VCaP (cell line): Measurements from ENCODE around the gene CSPG4.
"Not testable (repeated sequence)": the region's sequence is repeated elsewhere in the genome, so short reads cannot be mapped to it uniquely, and the experiment has no call there.

Source experiments
- H3K27ac ChIP-seq: fragments of 450-650 bp; 2 replicates; pipeline ENCODE4 v1.5.1; 2017
- CTCF ChIP-seq: fragments of 450-650 bp; conservative IDR thresholded peaks from 2 replicates; pipeline ENCODE4 v1.5.1; 2017; ENCODE audit warnings: mild to moderate bottlenecking, moderate library complexity

CSPG4 gene

GRCh38 chr15:75739791-75740190 is 27.1 kb upstream of the CSPG4 start:
- no peak overlapping the region for H3K27ac ChIP-seq
- TF ChIP-seq CTCF, result no peak

DNA sequence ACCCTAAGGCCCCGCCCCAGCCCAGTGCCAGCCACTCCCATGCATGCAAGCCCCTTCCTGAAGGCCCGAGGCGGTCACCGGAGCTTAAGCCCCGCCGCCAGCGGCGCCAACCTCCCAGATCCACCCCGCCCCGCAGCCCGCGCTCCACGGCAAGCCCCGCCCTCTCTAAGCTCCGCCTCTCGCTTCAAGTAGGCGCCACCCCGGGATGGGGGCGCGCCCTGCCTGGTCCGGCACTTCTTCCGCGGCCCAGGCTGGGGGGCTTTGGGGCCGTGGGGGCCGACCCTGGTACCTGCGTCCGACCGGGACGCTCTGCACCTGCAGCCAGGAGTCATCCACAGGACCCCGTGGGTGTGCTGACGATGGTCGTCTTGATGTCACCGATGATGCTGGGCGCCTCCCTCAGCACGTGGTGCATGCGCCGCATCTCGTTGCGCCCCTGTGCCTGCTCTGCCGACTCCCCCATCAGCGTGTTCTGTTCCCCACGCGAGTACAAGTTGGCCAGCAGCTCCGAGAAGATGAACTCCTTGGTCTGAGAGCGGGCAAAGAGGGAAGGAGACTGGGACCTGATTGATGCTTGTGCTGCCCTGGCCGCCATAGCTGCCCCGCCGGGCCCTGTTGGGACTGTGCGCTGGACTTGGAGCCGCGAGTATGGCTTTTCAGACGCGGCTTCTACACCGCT is 26.1 kb upstream of the CSPG4 start:
- H3K27ac ChIP-seq, result peak overlapping the region; percentile 65; the same call in 1 of the 2 replicates
- no peak for TF ChIP-seq CTCF

- TF ChIP-seq CTCF, result no peak
- H3K27ac ChIP-seq, result peak overlapping the region; percentile 65; the same call in 1 of the 2 replicates
Measured at GRCh38 chr15:75738014-75738646, 25.5 kb upstream of the CSPG4 start.

DNA sequence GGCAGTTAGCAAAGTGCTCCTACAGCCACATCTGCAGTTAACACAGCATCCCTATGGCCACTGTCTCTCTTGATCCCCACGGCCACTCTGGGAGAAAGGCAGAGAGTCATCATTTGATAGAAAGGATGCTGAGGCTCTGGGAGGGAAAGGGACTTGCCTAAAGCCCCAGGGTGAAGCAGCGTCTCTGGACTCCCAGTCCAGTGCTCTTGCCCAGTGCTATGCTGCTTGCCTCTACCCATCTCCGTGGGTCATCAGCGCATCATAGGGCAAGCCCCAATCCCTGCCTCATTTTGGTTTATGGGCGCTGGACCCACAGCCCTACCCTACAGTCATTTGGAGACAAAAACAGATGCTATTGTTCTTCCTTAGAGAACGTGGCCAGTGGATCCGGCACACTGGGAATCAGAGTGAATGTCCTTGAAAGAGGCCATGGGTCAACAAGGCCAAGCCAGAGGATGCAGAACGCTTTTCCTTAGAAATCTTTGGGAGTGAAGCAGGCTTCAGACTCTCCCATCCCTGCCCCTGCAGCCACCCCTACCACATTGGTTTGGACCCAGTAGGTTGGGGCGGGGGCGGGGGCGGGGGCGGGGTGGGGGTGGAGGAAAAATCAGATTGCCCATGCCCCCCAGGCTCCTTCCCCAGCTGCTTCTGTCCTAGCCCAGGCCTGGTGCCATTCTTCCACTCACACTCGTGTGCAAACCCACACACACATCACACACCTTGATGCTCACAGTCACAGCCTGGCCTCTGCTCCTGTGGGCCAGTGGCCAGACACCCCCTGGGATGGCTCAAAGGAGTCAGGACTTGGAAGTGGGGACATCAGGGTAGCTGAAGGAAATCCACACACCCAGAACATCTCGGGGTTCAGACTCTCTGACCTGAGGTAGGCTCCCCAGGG is 24.7 kb upstream of the CSPG4 start:
- H3K27ac ChIP-seq, result not testable (repeated sequence)

DNA sequence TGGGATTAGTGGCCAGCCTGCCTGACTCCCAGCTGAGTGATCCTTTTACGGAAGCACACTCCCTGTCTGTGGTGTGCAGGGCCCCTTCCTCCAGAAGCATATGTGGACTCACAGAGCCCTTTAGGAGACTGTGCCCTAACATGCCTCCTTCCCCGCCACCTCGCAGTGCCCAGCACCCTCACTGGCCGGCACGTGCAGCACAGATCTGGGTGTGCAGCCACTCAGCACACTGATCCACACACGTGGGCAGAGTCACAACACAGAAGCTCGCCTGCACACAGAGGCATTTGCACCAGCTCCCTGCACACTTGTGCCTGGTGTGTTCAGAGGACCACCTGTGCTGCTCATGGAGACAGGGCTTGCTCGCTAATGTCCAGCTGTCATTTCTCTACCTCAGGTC is 23.6 kb upstream of the CSPG4 start:
- no peak for TF ChIP-seq CTCF
- no peak overlapping the region for H3K27ac ChIP-seq

DNA sequence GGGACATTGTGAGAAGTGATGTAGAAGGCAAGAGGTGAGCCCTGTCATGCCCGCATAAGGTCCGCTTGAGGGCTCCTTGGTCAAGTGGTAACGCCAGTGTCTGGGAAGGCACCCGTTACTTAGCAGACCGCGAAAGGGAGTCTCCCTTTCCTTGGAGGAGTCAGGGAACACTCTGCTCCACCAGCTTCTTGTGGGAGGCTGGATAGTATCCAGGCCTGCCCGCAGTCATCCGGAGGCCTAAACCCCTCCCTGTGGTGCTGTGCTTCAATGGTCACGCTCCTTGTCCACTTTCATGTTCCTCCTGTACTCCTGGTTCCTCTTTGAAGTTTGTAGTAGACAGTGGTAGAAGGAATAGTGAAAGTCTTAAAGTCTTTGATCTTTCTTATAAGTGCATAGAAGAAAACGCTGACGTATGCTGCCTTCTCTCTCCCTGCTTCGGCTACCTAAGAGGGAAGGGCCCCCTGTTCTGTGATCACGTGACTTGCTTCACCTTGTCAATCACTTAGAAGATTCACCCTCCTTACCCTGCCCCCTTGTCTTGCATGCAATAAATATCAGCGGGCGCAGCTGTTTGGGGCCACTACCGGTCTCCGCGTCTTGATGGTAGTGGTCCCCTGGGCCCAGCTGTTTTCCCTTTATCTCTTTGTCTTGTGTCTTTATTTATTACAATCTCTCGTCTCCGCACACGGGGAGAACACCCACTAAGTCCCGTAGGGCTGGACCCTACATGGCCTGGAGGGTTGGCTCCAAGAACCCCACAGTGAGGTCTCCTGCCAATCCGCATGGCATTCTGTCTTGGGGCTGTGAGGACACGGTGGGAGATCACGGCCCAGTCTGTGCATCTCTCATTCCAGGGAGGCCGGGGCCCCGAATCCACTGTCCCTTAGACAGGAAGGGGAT is 22.5 kb upstream of the CSPG4 start:
- H3K27ac ChIP-seq, result not testable (repeated sequence)

DNA sequence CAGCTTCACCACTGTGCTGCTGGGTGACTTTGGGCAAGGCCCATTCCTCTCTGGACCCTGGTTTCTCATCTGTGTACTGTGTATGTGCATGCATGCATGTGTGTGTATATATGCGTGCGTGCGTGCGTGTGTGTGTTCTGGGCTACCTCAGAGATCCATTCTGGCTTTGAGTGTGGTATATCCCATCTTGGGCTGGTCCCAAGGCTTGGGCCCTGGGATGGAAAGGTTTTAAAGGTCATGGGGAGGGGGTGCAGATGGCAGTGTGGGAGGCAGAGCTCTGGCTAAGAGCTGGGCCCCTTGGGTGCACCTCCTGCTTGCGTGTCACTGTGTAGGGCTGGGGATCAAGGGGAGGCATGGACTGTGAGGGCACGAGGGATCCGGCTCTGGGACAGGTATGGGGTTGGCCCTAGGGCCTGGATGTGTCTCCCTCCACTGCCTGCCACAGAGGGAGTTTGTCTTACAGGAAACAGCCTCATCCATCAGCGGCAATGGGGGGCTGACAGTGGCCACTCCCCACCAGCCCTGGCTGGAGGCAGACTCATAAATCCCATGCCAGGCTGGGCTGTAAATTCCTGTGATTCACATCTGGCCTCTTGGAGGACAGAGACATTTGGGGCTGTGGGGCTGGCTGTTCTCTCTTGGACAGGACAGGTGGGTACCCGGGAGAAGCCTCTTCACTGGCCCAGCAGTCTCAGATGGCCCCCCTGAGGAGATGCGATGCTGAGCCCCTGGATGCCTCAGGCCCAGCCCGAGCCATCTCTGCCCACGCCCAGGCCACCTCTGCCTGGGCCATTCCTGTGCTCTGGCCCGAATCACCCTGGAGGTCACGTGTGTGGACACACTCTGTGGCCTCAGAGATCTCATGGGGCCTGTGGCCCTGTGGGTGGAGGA is 21.4 kb upstream of the CSPG4 start:
- H3K27ac ChIP-seq, result no peak overlapping the region
- TF ChIP-seq CTCF, result no peak
